WTC11 (cell line): ENCODE data around the gene FMNL2. TPM values are rescaled to one million over a fixed set of nuclear protein-coding genes. Genes with fewer than 3 reads are reported as not detected.

Experiments used
- ATAC-seq: fragments of 200-7000 bp; cut with Tn5 transposase; 2 replicates; pipeline ENCODE4 v1.10.0; 2021; ENCODE audit warnings: mild to moderate bottlenecking, moderate library complexity
- CTCF ChIA-PET: fragments of 300-600 bp; sonication (Branson Sonifier 250); formaldehyde crosslinking; loops from one replicate; lab custom pipeline; 2021; ENCODE audit warnings: antibody characterized with exemption; lab: Charles Lee
- POLR2A ChIA-PET: fragments of 350-600 bp; sonication (Branson Sonifier 250); formaldehyde crosslinking; loops from one replicate; lab custom pipeline; 2021; ENCODE audit warnings: antibody characterized with exemption; lab: Charles Lee
- DNase-seq: peaks from one replicate; pipeline ENCODE4 v3.0.0; 2021; ENCODE audit warnings: low spot score
- H3K27ac Mint-ChIP-seq: 2 replicates; pipeline ENCODE4 v1.8.0; 2021; ENCODE audit warnings: mixed read lengths
- H3K27me3 Mint-ChIP-seq: 2 replicates; pipeline ENCODE4 v1.8.0; 2021; ENCODE audit warnings: low read depth, mild to moderate bottlenecking, moderate library complexity, mixed read lengths
- H3K36me3 Mint-ChIP-seq: 2 replicates; pipeline ENCODE4 v1.8.0; 2021; ENCODE audit warnings: mixed read lengths
- H3K4me1 Mint-ChIP-seq: 2 replicates; pipeline ENCODE4 v1.8.0; 2022; ENCODE audit warnings: mixed read lengths
- H3K4me3 Mint-ChIP-seq: 2 replicates; pipeline ENCODE4 v1.8.0; 2021; ENCODE audit warnings: mild to moderate bottlenecking, moderate library complexity, mixed read lengths
- H3K9me3 Mint-ChIP-seq: 2 replicates; pipeline ENCODE4 v1.8.0; 2021; ENCODE audit warnings: mixed read lengths
- ARID4B ChIP-seq: sonication (generic); formaldehyde crosslinking; IDR thresholded peaks from 2 replicates; pipeline ENCODE4 v1.8.0; 2023; ENCODE audit warnings: missing genetic modification reagents, mild to moderate bottlenecking, borderline replicate concordance
- CREB1 ChIP-seq: sonication (generic); formaldehyde crosslinking; IDR thresholded peaks from 2 replicates; pipeline ENCODE4 v1.8.0; 2023; ENCODE audit warnings: mild to moderate bottlenecking, missing genetic modification reagents
- ETV6 ChIP-seq: sonication (generic); formaldehyde crosslinking; IDR thresholded peaks from 2 replicates; pipeline ENCODE4 v1.8.1; 2022; ENCODE audit warnings: mild to moderate bottlenecking, missing genetic modification reagents
- FOXJ3 ChIP-seq: sonication (generic); formaldehyde crosslinking; IDR thresholded peaks from 2 replicates; pipeline ENCODE4 v1.9.0; 2021; ENCODE audit warnings: missing genetic modification reagents, mild to moderate bottlenecking, borderline replicate concordance
- HMGA2 ChIP-seq: fragments of 250-450 bp; sonication (Bioruptor Pico); IDR thresholded peaks from 2 replicates; pipeline ENCODE4 v1.4.0; 2021; ENCODE audit warnings: mild to moderate bottlenecking, moderate library complexity
- JAZF1 ChIP-seq: fragments of 250-450 bp; sonication (Bioruptor Pico); IDR thresholded peaks from 2 replicates; pipeline ENCODE4 v1.9.0; 2021; ENCODE audit warnings: moderate library complexity, mild to moderate bottlenecking, inconsistent platforms
- MLX ChIP-seq: sonication (generic); formaldehyde crosslinking; IDR thresholded peaks from 2 replicates; pipeline ENCODE4 v1.8.1; 2023; ENCODE audit warnings: mild to moderate bottlenecking, missing genetic modification reagents, moderate library complexity
- MYBL2 ChIP-seq: sonication (generic); formaldehyde crosslinking; IDR thresholded peaks from 2 replicates; pipeline ENCODE4 v1.8.1; 2023; ENCODE audit warnings: mild to moderate bottlenecking, moderate library complexity, missing genetic modification reagents
- NR1H2 ChIP-seq: sonication (generic); formaldehyde crosslinking; IDR thresholded peaks from 2 replicates; pipeline ENCODE4 v1.9.0; 2021; ENCODE audit warnings: mild to moderate bottlenecking, moderate library complexity, missing genetic modification reagents
- NR2C2 ChIP-seq: sonication (generic); formaldehyde crosslinking; IDR thresholded peaks from 2 replicates; pipeline ENCODE4 v1.8.0; 2022; ENCODE audit warnings: mild to moderate bottlenecking, missing genetic modification reagents
- NR3C1 ChIP-seq: sonication (generic); formaldehyde crosslinking; conservative IDR thresholded peaks from 2 replicates; pipeline ENCODE4 v1.8.1; 2023; ENCODE audit warnings: low read depth, mild to moderate bottlenecking, missing genetic modification reagents
- RORB ChIP-seq: fragments of 250-450 bp; sonication (Bioruptor Pico); IDR thresholded peaks from 2 replicates; pipeline ENCODE4 v1.9.0; 2021; ENCODE audit warnings: mild to moderate bottlenecking
- SMAD3 ChIP-seq: sonication (generic); formaldehyde crosslinking; IDR thresholded peaks from 2 replicates; pipeline ENCODE4 v1.8.0; 2022; ENCODE audit warnings: missing genetic modification reagents, mild to moderate bottlenecking, borderline replicate concordance
- SMAD4 ChIP-seq: sonication (generic); formaldehyde crosslinking; IDR thresholded peaks from 2 replicates; pipeline ENCODE4 v1.8.0; 2022; ENCODE audit warnings: mild to moderate bottlenecking, missing genetic modification reagents
- TEAD1 ChIP-seq: sonication (generic); formaldehyde crosslinking; IDR thresholded peaks from 2 replicates; pipeline ENCODE4 v1.8.0; 2022; ENCODE audit warnings: mild to moderate bottlenecking, missing genetic modification reagents
- USF1 ChIP-seq: sonication (generic); formaldehyde crosslinking; IDR thresholded peaks from 2 replicates; pipeline ENCODE4 v1.8.0; 2022; ENCODE audit warnings: mild to moderate bottlenecking, missing genetic modification reagents
- ZNF416 ChIP-seq: fragments of 250-450 bp; sonication (Bioruptor Pico); IDR thresholded peaks from 2 replicates; pipeline ENCODE4 v1.9.0; 2021; ENCODE audit warnings: mild to moderate bottlenecking, inconsistent platforms
- ZNF532 ChIP-seq: fragments of 250-450 bp; sonication (Bioruptor Pico); IDR thresholded peaks from 2 replicates; pipeline ENCODE4 v1.9.0; 2021; ENCODE audit warnings: mild to moderate bottlenecking, borderline replicate concordance
- ZSCAN18 ChIP-seq: fragments of 250-450 bp; sonication (Bioruptor Pico); IDR thresholded peaks from 2 replicates; pipeline ENCODE4 v2.1.2; 2022; ENCODE audit warnings: mild to moderate bottlenecking, moderate library complexity
- total RNA-seq: library from RNA; stranded (reverse); gene quantifications from 3 replicates; pipeline ENCODE4 v1.2.3, GENCODE V29; 2021

FMNL2 gene
- total RNA-seq, 1 experiment from 2014 or later = 43.0 TPM

- Mint-ChIP-seq H3K4me1 (no peaks in the 10 kb centered on the region), H3K27ac (no peak overlapping the region), H3K9me3 (no peaks in the 10 kb centered on the region), H3K27me3 (no peaks in the 10 kb centered on the region), H3K4me3 (no peak overlapping the region), H3K36me3 (peaks cover 52% of the 10 kb centered on the region)
- no peak for TF ChIP-seq FOXJ3 (CRISPR knock-in tag)
- TF ChIP-seq ZSCAN18 (CRISPR knock-in tag) = no peak
- TF ChIP-seq RORB (CRISPR knock-in tag) = no peak
- TF ChIP-seq ZNF532 (CRISPR knock-in tag) = no peak
- ATAC-seq (no peak), DNase-seq (no peak)
- CTCF ChIA-PET = no interaction called here
- POLR2A ChIA-PET = no interaction called here
Measured at GRCh38 chr2:152617456-152618192, 282.6 kb downstream of the FMNL2 start.

GRCh38 chr2:152618193-152618564 lies 283.2 kb downstream of the FMNL2 start:
- ATAC-seq = no peak
- H3K36me3 Mint-ChIP-seq = peaks cover 52% of the 10 kb centered on the region
- TF ChIP-seq ZNF416 (CRISPR knock-in tag) (no peak), RORB (CRISPR knock-in tag) (no peak), JAZF1 (CRISPR knock-in tag) (no peak), NR2C2 (CRISPR knock-in tag) (no peak), NR1H2 (CRISPR knock-in tag) (no peak), TEAD1 (CRISPR knock-in tag) (no peak), MYBL2 (CRISPR knock-in tag) (no peak), MLX (no peak), HMGA2 (CRISPR knock-in tag) (no peak), ETV6 (CRISPR knock-in tag) (no peak), USF1 (CRISPR knock-in tag) (no peak), ARID4B (CRISPR knock-in tag) (no peak), SMAD4 (CRISPR knock-in tag) (no peak), NR3C1 (CRISPR knock-in tag) (no peak), SMAD3 (CRISPR knock-in tag) (no peak), CREB1 (CRISPR knock-in tag) (no peak)
- no peak overlapping the region for H3K27ac Mint-ChIP-seq
- no peak overlapping the region for H3K4me3 Mint-ChIP-seq
- no peaks in the 10 kb centered on the region for H3K27me3 Mint-ChIP-seq
- no peaks in the 10 kb centered on the region for H3K4me1 Mint-ChIP-seq
- ChIA-PET POLR2A (no interaction called here), CTCF (no interaction called here)
- no peak for DNase-seq
- no peaks in the 10 kb centered on the region for H3K9me3 Mint-ChIP-seq
